Ovary (tissue), 3 donors: ENCODE results near the gene C12orf76.

Experiments
- CTCF ChIP-seq, 3 donors: fragments of 450-650 bp in 2 of 3; fragments of 200-600 bp in 1 of 3; IDR thresholded peaks; one replicate each; pipeline versions ENCODE4 v1.5.1 to v1.8.0; 2016 to 2022; ENCODE audit warnings: antibody characterized with exemption in 3 of 3, mild to moderate bottlenecking in 1 of 3
- EP300 ChIP-seq: sonication (generic); formaldehyde crosslinking; IDR thresholded peaks from one replicate; pipeline ENCODE4 v1.6.1; 2017; ENCODE audit warnings: antibody characterized with exemption
- donor health status: DM: no; HTN: no; CAD: no.

- no peak for TF ChIP-seq CTCF (IDR thresholded peaks at IDR 0.05)
- no peak for TF ChIP-seq EP300
Observed at GRCh38 chr12:109993091-109993490, 55.2 kb downstream of the C12orf76 start.
